GM18502 (cell line): ENCODE measurements around the gene KBTBD2.
"Not testable (repeated sequence)": the region's sequence is repeated elsewhere in the genome, so short reads cannot be mapped to it uniquely, and the experiment has no call there.

ENCODE experiments used
- ATAC-seq: cut with Tn5 transposase; IDR thresholded peaks from one replicate; pipeline ENCODE4 v1.9.1; 2021; ENCODE audit warnings: mild to moderate bottlenecking; ENCODE audit not compliant: unreplicated experiment, poor library complexity

The KBTBD2 gene

DNA sequence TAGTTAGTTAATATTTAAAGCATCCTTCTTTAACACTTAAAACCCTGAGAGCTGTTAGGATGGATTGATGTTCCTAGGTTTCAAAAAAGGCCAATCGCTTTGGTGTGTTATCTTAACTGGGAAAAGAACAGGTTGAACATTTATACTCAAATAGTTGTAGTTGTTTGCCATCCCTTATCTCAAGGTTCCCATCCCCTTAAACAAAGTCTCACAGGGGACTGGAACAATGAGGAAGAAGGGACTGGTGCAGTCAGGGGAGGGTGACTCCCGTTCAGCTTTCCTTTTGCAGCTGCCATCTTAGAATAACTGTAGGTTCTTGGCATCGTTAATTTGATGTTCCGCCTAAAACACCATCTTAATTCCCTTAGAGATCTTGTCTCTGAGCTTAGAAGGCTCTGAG lies 2.6 kb upstream of the KBTBD2 start:
- no peak for ATAC-seq

GRCh38 chr7:32893722-32894121 lies 2.2 kb upstream of the KBTBD2 start:
- no peak for ATAC-seq

DNA sequence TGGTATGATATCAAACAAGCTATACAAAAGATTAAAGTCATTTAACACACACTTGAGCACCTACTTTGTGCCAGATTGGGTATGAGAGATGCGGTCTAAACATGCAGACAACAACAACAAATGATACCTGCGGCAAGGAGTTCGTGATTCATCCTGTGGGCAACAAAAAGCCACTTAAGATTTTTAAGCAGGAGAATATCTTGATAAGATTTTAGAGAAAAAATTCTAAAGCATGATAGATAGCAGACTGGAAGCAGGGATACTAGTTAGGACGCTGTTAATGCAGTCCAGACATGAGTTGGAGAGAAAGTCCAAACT lies 1.6 kb upstream of the KBTBD2 start:
- no peak for ATAC-seq

GRCh38 chr7:32892521-32893206 lies 1.1 kb upstream of the KBTBD2 start:
- peak; percentile 25 for ATAC-seq

DNA sequence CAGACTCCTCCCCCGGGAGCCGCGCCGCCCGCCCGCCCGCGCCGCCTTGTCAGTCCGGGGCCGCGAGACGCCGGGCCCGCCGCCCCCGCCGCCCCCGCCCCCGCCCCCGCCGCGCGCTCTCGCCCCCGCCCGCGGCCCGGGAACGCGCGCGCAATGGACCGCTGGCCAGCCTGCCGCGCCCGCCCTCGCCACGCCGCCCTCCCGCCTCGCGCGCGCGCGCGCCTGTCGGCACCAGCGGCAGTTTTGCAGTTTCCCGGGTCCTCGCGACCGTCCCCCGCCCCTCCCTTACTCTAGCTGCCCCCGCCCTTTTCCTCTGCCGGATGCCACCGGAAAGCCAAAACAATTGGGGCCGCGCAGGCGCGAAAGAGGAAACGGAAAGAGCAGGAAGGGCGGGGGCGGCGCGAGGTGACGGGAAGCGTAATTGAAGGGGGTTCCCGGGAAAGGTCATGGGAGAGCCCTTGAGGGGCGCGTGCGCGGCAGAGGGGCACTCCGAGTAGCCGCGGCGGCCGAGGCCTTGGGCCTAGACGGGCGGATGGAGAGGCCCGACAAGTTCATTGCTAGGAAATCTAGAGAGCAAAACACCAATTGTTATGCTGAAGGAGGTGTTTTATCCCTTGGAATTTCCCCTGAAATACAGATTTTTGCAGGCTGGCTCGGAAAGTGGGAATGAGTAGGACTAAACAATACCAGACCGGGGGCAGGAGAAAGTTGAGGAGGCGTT lies 400 bp upstream of the KBTBD2 start:
- peak; percentile 51 for ATAC-seq

DNA sequence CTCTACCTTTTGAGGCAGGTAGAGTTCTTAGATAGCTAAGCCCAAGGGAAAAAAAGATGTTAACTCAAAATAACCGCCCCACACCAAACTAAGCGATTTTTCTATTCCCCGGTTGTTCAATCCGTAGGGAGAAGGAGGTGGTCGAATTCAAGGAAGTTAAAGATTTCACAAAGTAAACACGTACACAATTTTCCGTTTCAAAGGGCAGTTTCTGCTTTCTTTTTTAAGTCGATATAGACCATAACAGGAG lies 842 bp downstream of the KBTBD2 start:
- no peak for ATAC-seq

DNA sequence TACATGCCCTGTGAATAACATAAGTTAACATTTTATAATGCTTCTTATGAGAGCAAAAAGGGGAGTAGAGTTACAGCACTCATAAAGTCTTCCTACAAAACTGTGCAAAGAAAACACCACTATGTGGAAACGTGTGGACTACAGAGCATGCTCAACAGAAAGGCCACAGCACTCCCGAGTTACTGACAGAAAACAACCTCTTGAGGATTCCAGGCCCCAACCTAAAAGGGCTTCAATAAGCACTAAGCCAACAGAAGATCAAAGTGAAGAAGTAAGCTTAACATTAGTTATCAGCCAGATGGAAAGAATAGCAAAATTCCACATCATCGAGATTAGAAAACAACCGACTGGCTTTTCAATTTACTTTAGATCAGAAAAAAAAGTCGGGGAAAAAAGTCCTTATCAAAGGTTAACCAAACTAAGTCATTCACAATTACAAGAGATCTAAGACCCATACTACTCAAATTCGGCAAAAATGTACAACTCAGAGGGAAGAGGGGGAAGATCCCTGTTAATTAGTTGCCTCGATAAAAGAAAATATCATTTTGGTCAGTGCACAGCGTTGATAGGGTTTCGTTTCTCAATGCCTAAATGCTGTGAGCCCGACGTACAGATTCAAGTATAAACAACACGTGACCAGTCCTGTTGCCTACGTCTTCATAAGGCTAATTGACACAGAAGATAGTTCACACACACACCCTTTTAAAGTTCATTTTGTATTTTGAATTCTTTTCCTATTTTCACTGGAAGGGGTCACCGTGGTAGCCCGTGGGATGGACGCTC lies 1.4 kb downstream of the KBTBD2 start:
- ATAC-seq, result peak; percentile 41

DNA sequence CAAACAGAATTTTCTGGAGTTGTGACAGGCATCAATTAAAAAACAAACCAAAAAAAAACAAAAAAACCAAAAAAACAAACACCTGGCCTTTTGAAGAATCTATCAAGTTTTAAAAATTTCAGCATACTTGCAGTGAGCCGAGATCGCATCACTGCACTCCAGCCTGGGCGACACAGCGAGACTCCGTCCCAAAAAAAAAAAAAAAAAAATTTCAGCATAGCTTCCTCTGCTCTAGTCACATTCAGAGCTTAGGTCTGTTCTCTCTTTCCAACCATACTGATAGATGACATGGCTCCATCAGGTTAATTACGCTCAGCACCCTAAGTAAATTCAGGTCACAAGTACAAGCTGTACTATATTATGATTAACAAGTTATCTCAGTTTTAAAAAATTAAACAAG lies 3.1 kb downstream of the KBTBD2 start:
- ATAC-seq, result no peak

GRCh38 chr7:32887395-32887794 lies 4.2 kb downstream of the KBTBD2 start:
- ATAC-seq, result no peak

DNA sequence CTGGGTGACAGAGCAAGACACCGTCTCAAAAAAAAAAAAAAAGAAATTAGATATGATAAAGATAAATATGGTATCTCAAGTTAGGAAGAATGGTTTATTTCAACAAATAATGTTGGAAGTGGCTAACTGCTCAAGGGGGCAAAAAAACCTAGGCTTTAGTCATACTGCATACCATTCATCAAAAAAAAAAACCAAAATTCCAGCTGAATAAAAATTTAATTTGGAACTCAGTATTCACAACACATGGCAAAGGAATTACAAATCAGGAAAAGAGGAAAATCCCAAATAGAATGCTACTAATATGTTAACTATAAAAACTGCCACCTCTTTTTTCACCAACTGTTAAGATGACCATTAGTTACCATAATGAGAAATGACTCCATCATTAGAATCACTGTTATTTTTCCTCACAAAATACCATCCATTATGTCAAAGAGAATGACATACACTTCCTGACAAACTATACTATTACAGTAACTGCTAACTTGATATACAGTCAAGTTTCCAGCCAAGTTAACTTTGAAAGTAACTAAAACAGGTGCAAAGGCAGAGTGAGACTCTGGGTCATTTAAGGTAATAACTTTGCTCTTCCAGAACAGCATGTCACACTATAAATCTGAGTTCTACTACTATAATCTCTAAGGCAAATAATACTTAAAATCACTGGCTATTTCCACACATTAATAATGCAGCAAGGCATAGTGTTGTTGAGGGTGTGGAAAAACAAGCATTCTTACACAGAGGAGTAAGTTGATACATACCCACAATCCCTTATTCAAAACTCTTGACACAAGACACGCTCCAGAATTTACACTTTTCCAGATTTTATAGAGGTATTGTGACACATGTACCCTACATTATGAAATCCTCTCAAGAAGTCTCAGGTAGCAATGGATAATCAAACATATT lies 10.2 kb downstream of the KBTBD2 start:
- ATAC-seq, result no peak

DNA sequence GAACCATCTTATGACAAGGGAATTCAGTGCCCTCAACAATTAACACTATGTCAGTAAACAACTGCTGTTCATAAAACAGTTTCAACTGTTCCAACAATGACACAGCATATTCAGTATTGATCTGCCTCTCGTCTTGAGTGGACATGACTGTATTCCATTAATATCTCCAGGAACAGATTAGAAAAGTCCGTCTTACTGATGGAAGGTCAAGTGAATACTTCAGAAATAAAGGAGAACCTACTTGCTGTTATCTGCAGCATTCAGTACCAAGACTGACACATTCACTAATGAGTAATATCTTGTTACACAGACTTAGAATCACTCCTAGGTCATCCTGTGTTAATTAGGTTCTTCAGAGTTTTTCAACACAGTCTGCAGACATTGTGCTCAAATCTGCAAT lies 12.1 kb downstream of the KBTBD2 start:
- ATAC-seq, result peak; percentile 59

DNA sequence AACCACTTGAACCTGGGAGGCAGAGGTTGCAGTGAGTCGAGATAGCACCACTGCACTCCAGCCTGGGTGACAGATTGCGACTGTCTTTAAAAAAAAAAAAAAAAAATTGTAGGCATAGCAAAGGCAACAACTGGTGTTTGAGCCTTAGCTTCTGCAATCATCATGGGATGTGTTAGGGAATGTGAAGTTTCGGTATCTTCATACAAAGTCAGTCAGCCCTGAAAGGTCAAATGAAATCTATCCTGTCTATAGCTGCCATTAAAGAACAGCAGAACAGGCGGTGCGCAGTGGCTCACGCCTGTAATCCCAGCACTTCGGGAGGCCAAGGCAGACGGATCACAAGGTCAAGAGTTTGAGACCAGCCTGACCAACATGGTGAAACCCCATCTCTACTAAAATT lies 13.5 kb downstream of the KBTBD2 start:
- not testable (repeated sequence) for ATAC-seq

DNA sequence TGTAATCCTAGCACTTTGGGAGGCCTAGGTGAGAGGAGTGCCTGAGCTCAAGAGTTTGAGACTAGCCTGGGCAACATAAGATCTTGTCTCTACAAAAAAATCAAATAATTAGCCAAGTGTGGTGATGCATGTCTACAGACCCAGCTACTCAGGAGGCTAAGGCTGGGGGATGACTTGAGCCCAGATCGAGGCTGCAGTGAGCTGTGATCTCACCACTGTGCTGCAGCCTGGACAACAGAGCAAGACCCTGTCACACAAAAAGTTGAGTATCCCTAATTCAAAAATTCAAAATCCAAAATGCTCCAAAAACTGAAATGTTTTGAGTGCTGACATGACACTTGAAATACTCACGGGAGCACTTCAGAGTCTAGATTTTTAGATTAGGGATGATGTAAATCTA lies 19.1 kb downstream of the KBTBD2 start:
- no peak for ATAC-seq

GRCh38 chr7:32871624-32872371 lies 19.8 kb downstream of the KBTBD2 start:
- peak; percentile 95 for ATAC-seq

- ATAC-seq, result no peak
These were observed 21.3 kb downstream of the KBTBD2 start for GRCh38 chr7:32870298-32870697.

DNA sequence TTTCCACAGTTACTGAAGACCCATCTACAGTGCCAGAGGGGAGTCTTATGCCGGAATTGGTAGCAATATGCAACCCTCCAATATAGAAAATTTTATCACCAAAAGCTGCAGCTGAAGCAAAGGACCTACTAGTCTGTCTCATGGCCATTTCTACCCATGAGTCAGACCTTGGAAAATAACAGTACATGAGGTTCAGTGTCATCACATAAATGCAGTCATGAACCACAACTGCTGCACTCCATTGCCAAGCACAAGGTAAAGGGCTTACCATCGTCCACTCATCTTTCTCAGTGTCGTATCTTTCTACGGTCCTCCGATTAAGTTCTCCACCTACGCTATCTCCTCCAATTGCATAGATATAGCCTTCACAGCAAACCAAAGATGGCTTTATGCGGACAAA lies 21.8 kb downstream of the KBTBD2 start:
- no peak for ATAC-seq

DNA sequence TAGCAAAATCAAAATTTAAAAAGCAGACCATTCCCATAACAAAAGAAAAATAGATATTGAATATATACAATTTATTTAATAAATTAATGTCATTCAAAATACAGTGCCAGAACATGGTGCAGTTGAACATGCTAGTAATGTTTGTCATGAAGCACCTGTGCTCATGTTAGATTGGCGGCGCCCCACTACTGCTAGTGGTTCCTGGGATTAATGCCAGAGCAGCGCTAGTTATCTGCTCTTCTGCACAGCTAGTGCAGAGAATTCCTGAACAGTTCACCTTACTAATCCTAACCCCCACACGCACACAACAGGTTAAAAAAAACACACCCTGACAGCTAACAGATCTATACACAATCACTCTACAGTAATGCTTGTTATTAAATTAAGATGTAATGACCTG lies 23.4 kb downstream of the KBTBD2 start:
- no peak for ATAC-seq

DNA sequence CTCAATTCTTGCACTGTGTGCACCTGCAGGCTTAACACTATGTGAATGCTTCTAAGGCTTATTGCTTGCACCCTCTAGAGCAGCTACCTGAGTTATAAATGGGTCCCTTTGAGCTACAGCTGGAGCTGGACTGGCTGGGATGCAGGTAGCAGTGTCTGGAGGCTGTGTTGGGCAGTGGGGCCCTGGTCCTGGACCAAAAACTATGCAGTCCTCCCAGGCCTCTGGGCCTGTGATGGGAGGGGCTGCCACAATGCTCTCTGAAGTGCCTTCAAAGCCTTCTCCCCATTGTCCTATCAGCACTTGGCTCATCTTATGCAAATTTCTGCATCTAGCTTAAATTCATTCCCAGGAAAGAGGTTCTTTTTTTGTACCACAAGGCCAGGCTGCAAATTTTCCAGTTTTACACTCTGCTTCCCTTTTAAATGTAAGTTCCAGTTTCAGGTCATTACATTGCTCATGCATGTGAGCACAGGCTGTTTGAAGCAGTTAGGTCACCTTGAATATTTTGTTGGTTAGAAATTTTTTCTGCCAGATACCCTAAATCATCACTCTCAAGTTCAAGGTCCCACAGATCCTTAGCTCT lies 26.0 kb downstream of the KBTBD2 start:
- no peak for ATAC-seq

GRCh38 chr7:32863872-32864271 lies 27.7 kb downstream of the KBTBD2 start:
- not testable (repeated sequence) for ATAC-seq

DNA sequence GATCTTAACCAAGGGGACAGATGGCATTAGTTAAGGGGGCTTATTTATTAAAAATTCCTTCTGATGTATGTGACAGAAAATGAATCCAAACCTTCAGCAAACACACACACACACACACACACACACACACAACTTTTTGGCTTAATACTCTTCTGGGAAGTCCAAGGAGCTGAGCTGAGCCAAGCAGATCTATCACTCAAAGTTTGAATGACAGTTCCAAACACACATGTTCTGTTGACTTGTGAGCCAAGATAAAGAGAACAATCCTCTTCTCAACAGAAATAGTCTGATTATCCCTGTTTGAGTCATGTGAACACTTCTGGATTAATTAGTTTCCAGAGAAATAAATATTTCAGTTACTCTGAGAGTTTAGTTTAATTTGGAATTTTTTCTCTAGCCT lies 31.5 kb downstream of the KBTBD2 start:
- no peak for ATAC-seq
